ENCODE measurements around the gene SNAI1.
A peak's percentile ranks its signal among the peaks of the same experiment; 100 is the strongest.
"Not testable (repeated sequence)": the region's sequence is repeated elsewhere in the genome, so short reads cannot be mapped to it uniquely, and the experiment has no call there.

The SNAI1 gene

GRCh38 chr20:49982346-49983122 lies at the start of gene SNAI1:
Gene SNAI1 (plus strand): TSS chr20:49982980. CDS start chr20:49983060, 80 bp downstream.
- peak; percentile 78 for DNase-seq

- no peak for DNase-seq
These were observed 47.0 kb upstream of the SNAI1 start for GRCh38 chr20:49935746-49936152.

GRCh38 chr20:49936153-49937026 lies 46.4 kb upstream of the SNAI1 start, which contains the start of gene RNF114:
Gene RNF114 (plus strand): TSS chr20:49936397. CDS start chr20:49936413, 16 bp downstream.
- DNase-seq: peak; percentile 83

- DNase-seq: no peak
These were observed 45.5 kb upstream of the SNAI1 start for GRCh38 chr20:49937027-49937929.

- DNase-seq: peak; percentile 30
These were observed 44.3 kb upstream of the SNAI1 start for GRCh38 chr20:49938173-49939163.

GRCh38 chr20:49941456-49941855 lies 41.3 kb upstream of the SNAI1 start:
- DNase-seq: no peak

- no peak for DNase-seq
These were observed 40.5 kb upstream of the SNAI1 start for GRCh38 chr20:49942303-49942702.

- no peak for DNase-seq
These were observed 39.8 kb upstream of the SNAI1 start for GRCh38 chr20:49942942-49943341.

- DNase-seq: no peak
These were observed 37.5 kb upstream of the SNAI1 start for GRCh38 chr20:49945306-49945700.

GRCh38 chr20:49945701-49946477 lies 36.9 kb upstream of the SNAI1 start:
- DNase-seq: no peak

GRCh38 chr20:49948178-49948577 lies 34.6 kb upstream of the SNAI1 start:
- DNase-seq: no peak

- no peak for DNase-seq
These were observed 33.8 kb upstream of the SNAI1 start for GRCh38 chr20:49948809-49949507.

GRCh38 chr20:49951151-49951550 lies 31.6 kb upstream of the SNAI1 start:
- no peak for DNase-seq

GRCh38 chr20:49955167-49955566 lies 27.6 kb upstream of the SNAI1 start:
- DNase-seq: no peak

GRCh38 chr20:49955830-49956396 lies 26.9 kb upstream of the SNAI1 start:
- not testable (repeated sequence) for DNase-seq

GRCh38 chr20:49956689-49957088 lies 26.1 kb upstream of the SNAI1 start:
- DNase-seq: no peak

GRCh38 chr20:49957089-49957938 lies 25.5 kb upstream of the SNAI1 start:
- not testable (repeated sequence) for DNase-seq

- DNase-seq: no peak
These were observed 21.4 kb upstream of the SNAI1 start for GRCh38 chr20:49961413-49961812.

Data from NCI-H1694 treated with DMSO at 0.1 percent for 48 hours (cell line).